Body of pancreas (tissue), 4 donors: ENCODE data around the gene CEP112.

Experiments
- CTCF ChIP-seq, 7 experiments: fragments of 450-650 bp in 4 of 7; fragments of 200-600 bp in 3 of 7; sonication (generic) in 3 of 7; IDR thresholded peaks; one replicate each; pipeline ENCODE4 v1.5.1; 2016 to 2019; ENCODE audit warnings: antibody characterized with exemption in 7 of 7
- POLR2A ChIP-seq, 3 donors: fragments of 450-650 bp; IDR thresholded peaks; one replicate each; pipeline ENCODE4 v1.6.1; 2016; ENCODE audit warnings: antibody characterized with exemption in 3 of 3, mild to moderate bottlenecking in 2 of 3

- TF ChIP-seq CTCF (IDR thresholded peaks at IDR 0.05) (no peak), POLR2A (IDR thresholded peaks at IDR 0.05) (no peak)
Observed at GRCh38 chr17:65598746-65599145, 593.2 kb downstream of the CEP112 start.
